SU-DHL-6 (cell line): ENCODE data around the gene ADH6.

ENCODE experiments used
- EZH2phosphoT487 ChIP-seq: fragments of 200-600 bp; sonication (generic), shearing (Covaris generic); conservative IDR thresholded peaks from 2 replicates; pipeline ENCODE4 v1.6.1; 2018; ENCODE audit warnings: mild to moderate bottlenecking, antibody characterized with exemption, low read length, moderate library complexity, mixed read lengths
- TF ChIP-seq, protein P1 (sequence below): fragments of 200-600 bp; sonication (generic); IDR thresholded peaks from one replicate; pipeline ENCODE4 v1.5.1; 2017; ENCODE audit warnings: antibody characterized with exemption, mild to moderate bottlenecking, low read length, moderate library complexity; ENCODE audit not compliant: insufficient read depth, poor library complexity, severe bottlenecking

DNA sequence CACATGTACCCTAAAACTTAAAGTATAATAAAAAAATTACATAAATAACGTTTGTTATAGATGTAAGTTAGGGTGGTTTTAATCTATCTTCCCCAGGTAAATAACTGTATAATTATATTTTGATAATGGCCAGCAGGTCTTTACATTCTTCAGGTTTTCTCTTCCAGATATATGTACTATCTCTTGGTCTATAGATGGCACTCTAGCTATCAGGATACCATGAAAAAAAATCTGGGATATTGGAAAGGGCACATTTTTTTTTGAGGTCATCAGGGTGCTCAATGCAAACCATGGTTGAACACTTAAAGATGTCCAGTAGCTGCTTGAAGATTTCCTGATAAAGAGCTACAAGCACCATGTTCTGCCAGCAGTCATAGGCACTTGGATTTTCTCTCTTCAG is 59.3 kb downstream of the ADH6 start:
- TF ChIP-seq, protein P1, sequence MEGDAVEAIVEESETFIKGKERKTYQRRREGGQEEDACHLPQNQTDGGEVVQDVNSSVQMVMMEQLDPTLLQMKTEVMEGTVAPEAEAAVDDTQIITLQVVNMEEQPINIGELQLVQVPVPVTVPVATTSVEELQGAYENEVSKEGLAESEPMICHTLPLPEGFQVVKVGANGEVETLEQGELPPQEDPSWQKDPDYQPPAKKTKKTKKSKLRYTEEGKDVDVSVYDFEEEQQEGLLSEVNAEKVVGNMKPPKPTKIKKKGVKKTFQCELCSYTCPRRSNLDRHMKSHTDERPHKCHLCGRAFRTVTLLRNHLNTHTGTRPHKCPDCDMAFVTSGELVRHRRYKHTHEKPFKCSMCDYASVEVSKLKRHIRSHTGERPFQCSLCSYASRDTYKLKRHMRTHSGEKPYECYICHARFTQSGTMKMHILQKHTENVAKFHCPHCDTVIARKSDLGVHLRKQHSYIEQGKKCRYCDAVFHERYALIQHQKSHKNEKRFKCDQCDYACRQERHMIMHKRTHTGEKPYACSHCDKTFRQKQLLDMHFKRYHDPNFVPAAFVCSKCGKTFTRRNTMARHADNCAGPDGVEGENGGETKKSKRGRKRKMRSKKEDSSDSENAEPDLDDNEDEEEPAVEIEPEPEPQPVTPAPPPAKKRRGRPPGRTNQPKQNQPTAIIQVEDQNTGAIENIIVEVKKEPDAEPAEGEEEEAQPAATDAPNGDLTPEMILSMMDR: no peak
- TF ChIP-seq EZH2phosphoT487: no peak
